GM21390 (cell line): ENCODE results near the gene TEKT3.

Experiments
- ATAC-seq: cut with Tn5 transposase; IDR thresholded peaks from one replicate; pipeline ENCODE4 v1.9.1; 2021; ENCODE audit not compliant: unreplicated experiment

The TEKT3 gene

DNA sequence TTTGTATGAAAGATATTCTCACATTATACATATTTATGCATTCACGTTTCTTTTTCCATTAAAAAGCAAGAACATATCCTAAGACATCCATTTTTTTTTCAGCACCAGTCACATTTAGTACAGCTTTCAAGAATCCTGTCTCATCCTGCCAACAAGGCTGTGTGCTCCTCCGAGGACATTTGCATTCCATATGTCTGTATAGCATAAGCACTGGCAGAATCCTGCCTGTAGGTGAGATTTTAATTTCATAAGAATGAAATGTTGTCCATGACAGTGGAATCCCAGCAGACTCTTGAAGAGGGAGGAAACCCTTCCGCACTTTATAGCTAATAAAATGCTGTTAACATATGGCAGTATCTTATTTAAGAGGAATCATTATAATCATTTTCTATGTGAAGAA lies 73.4 kb downstream of the TEKT3 start:
- ATAC-seq, result no peak

DNA sequence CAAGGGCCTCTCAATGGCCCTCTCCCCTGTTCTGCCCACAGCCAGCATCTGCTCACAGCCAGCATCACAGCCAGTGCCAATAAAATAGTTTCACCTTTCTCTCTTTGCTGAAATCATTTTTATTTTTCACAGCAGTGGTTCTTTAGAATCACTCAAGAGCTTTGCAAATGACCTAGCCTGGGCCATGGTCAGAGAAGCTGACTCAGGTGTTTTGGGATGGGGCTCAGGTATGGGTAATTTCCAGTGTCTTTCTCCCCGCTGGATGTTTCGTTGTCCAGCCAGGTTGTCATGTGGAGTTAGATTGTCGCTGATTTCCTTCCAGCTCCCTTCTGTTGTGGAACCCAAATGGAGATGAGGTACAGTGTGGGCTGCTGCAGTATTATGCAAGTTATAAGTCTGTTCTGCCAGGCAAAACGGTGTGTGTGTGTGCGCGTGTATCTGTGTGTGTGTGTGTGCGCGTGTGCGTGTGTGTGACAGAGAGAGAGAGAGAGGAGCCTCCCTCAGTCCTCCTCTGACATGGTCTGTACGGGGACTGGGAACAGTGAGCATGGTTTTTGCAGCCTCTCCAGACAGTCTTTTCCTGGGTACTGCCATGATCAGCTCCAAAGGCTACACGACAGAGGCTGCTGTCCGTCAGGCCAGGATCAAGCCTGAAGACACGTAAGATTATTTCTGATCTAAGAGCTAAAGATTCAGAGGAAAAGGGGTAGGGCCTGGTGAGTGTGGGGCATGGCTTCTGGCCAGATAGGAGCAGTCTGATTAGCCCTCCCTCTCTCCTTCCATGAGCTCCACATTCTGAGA lies 74.9 kb downstream of the TEKT3 start:
- no peak for ATAC-seq

DNA sequence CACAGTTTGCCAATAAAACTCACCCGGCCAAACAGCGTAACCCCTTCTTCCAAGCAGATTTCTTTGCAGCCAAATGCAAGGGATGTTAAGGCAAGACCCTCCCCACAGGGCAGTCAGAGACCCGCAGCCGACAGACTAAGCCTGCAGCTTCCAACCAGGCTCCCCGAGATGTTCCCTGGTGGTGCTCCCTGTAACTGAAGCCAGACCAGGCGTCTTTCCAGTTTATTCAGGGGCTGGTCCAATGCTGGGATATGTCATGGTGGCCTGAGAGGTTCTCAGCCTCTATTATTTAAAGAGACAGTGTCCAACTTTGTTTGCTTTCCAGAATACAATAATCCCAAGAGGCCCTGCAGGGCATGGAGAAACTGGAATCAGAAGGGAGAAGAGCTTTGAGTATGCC lies 76.3 kb downstream of the TEKT3 start, which contains the start of gene PMP22:
Gene PMP22 (minus strand): TSS at position 196 of the 400 bp plus-strand sequence. CDS start 4,599 bp downstream, outside the sequence.
- ATAC-seq, result no peak

DNA sequence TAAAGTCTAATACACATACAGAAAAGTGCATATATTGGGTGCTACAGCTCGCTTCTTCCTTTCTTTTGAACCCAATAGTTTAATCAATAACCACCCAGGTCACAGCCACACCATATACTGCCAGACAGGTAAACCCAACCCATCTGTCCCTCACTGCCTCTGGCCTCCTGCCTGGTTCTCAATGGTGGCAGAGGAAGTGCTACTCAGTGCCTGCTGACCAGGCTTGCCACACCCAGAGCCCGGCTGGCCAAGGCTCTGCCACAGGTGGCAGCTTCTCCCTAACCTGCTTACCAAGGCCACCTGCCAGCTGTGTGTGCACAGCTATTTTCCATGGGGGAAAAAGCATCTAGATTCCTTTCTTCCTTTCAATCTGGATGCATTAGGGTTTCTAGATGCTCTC lies 76.9 kb downstream of the TEKT3 start:
- no peak for ATAC-seq

DNA sequence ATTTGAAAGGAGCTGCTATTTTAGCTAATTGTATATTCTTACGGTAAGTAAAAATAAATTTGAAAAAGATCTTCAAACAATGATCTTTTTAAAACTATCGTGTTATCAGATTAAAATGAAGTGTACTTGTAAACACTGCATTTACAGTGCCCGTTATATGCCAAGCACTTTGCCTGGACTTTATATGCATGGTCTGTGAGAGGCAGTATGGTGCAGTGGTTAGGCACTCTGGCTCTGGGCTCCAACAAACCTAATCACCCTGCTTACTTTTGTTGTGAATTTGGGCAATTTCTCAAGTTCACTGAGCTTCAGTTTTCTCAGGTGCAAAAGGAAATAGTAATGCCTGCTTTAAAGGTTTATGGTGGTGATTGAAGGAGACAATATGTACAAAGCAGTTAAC lies 77.7 kb downstream of the TEKT3 start:
- no peak for ATAC-seq

DNA sequence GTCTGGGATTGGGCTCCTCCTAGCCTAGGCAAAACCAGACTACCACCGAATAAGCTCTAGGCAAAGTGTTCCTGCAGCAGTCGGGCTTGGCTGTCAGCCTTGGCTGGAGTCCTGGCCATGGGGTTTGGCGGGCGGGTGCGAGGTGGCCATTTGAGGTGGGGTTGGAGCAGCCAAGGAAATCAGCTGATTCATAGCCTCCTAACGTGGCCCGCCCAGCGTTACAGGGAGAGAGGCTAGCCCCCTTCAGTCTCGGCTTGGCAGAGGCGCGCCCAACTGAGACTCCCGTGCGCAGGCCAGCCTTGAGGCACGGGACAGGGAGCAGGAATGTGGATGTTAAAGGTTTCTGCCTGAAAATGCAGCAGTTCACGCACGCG lies 78.2 kb downstream of the TEKT3 start:
- no peak for ATAC-seq

DNA sequence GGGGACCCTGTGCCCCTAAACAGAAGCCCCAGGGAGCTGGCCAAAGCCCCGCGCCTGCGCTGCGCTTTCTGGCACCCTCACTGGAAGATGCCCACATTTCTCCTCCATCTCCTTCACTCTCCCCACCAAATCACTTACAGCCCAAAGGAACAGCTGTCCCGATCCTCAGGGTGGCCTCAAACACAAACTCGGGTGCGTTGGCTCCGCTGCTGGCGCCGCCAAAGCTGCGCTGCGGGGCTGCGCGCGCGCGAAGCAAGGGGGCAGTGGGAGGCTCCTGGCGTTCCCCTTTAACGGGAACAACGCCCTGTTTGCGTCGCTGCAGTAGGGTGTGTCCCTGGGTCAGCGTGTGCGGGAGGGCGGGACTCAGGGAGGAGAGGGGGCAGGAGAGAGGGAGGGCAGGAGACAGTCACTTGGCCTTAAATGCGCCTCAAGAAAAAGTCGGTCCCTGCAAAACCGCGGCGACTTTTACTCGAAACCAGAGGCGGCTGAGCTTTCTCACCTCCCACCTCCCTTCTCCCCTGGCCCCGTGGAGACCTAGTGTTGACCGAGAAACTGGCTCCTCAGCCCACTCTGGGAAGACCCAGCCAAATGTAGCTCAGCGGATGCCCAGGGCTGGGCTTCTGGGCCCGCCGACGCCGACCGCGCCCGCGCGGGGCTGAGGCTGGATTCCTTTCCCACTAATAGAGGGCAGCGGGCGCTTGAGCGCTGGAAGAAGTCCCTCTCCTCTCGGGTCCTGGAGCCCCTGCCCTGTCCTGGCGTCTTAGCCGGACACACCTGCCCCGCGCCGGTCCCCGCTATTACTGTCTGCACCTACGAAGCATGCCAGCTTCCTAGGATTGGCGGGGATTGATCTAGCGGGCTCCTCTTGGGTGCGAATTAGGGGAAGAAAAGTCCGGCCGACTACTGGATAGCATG lies 78.8 kb downstream of the TEKT3 start:
- ATAC-seq, result no peak

DNA sequence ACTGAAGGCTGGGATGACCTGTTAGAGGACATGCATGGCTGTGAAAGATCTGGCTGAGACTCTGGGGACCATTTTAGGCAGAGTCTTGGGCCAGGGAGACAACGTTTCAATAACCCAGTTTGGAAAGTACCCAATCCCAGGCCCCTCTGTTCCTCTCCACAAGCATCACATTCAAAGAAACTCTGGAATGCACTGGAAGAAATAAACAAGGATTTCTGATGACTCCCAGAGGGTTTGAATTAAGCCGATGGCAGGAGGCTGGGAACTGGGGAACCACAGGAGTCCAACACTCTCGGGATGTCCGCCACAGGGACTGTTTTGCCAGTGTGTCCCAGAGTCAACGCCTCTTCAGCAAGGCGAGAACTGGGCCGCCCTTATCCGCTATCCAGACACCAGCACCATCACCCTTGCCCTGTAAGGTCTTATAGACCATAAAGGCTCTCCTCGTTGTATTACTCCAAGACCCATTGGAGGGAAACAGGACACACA lies 79.6 kb downstream of the TEKT3 start:
- ATAC-seq, result no peak

DNA sequence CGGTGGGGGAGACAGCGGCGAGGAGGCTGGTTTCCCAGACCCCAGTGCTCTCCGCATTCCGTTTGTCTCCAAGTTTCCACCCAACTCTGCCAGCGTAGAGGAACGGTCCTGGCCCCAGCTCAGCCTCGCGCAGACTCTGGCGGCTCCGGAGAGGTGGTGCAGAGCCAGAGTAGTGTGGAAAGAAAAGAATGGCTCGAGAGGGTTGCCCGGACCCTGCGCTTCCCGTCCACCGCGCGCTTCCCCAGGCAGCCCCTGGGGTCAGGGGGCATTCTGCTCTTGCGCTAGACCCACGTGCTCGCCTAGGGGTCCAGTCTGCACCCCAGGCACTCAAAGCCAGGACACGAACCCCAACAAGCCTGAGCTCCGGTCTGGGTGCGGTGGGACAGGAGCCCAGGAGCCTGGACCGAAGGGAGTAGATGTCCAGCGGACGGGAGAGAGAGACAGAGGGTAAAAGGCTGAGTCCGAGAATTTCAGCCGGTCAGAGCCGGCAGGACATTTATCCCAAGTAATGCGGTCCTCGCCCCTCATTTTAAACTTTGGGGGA lies 80.1 kb downstream of the TEKT3 start:
- ATAC-seq, result no peak

DNA sequence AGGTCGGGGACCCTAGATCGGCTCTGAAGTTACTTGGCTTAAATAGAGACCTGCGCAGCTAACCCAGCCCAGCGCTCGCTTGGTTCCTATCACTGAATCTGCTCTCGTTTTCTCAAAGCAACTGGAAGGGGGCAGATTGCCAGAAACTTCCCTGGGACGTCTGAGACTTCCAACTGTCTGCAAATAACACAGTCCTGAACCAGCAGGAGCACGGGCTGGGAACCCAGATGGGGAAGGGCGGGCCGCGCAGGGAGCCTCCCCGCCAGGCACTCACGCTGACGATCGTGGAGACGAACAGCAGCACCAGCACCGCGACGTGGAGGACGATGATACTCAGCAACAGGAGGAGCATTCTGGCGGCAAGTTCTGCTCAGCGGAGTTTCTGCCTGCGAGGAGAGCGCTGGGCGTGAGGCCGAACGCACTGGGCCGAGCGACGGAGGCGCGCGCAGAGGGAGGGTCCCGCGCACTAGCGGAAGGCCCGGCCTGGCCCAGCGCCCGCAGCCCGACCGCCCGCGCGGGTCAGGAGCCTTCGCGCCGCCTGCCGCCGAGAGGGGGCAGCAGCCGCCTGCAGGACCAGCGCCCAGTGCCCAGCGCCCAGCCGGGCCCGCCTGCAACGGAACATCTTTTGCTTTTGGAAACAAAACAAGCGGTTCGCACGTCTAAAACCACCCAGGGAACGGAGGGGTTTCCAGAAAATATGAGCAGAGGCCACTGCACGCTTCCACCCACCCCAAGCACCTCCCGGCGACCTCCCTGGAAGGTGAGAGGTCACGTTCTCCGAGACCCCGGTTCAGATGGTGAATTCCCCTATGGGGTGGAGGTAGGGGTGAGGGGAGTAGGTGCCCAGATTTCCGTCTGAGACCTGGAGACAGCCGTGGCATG lies 80.8 kb downstream of the TEKT3 start:
- peak; percentile 47 for ATAC-seq

DNA sequence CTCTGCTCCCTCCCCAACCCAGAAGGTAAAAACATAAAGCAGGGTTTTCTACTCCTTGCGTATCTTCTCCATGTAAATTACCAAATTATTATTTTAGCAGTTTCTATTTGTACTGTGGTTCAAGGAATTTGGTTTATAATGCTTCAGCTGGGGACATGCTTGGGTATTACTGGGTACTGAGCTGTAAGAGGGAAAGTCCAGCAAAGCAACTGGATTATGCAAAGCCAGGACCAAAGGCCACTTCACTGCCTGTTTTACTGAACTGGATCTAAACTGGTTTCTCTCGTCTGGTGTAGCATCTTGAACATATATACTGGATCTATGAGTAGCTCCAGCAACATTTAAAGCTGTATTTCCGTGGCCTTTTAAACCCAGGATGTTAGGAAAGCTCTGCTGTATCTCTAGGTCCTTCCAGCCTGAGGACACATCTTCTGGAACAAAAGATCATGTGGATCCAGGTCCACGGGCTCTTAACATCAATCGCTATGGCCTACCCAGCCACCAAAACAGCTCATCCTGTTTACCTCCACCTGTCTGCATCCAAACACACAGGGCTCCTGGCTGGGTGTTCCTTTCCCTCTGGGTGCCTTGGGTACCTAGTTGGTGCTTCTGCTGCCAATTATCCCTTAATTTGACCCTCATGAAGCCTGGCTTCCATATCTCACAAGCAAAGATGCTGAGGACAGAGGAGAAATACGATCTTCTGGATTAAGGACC lies 83.4 kb downstream of the TEKT3 start:
- ATAC-seq, result no peak

DNA sequence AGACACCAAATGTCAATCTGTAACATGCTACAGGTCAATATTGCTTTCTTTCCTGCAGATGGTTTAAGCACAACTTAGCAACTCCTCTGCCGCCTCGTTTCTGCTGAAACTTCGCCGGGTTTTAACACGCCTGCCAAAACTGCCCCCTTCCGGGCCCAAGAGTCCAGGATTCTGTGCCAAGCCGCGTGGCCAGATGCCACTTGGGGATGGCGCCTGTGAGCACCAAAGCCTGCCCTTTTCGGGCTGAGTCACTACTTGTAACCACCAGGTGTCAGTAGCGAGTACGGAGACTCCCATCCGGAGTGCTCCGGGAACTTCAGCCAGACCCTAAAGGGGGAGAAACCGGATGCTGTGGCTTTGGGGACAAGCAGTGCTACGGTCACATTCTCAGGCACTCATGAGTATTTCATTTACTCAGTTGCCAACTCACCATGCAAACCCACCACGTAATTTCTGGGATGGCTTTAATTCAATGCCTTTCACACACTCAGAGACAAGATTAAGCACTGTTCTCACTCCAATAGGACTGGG lies 84.1 kb downstream of the TEKT3 start:
- ATAC-seq, result peak; percentile 76

DNA sequence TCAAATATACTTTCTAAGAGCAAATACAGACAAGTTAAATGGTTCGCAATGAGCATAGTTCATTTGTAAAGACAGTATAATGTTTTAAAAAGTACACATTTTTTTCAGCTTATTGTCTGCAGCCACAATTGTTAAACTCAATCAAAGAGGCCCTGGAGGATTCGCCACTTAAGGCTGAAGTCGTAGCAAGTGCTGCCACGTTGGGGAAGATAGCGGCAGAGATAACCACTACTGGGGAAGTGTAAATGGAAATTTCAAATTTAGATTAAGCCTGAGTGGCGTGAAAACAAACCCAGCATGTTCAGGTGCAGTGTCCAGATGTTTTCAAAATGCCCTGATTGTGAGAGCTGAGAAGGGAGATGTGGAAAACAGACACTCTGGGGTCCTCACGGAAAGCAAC lies 84.7 kb downstream of the TEKT3 start:
- no peak for ATAC-seq

DNA sequence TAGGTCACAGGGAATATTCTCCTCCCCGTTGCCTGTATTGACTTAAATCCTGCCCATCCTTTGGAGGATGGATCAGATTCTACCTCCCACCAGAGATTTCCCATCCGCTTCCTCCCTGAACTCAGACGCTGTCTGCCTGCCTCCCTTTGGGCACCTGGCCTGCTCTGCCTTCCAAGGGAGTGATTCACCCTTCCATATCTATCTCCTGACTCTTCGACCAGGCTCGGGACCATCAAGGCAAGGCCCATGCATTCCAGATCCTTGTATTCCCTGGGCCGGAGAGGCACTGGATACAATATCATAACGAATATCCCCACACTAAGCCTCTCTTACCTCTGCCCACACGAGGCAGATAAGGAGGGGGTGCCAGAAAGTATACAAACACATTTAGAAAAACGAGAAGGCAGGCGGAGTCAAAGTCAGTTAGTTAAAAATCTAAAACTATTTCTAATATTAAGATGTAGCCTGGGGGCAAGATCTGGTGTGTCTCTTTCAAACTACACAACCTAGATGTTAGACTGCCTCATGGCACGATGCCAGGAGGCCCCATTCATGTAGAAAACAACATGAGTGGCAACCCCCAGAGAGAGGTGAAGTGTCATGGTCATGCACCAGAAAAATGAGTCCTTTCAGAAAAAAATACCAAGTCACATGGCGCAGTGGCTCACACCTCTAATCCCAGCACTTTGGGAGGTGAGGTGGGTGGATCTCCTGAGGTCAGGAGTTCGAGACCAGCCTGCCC lies 85.5 kb downstream of the TEKT3 start:
- no peak for ATAC-seq
